SK-N-SH (cell line): ENCODE data around the gene MAP4K1. TPM values are rescaled to one million over a fixed set of nuclear protein-coding genes. Genes with fewer than 3 reads are reported as not detected.

Experiments
- CTCF ChIA-PET: fragments of 300-600, 350-600 bp; formaldehyde crosslinking; extraction: SDS; loops from one replicate; lab custom pipeline; 2021; lab: Yijun Ruan, JAX
- POLR2A ChIA-PET: fragments of 350-600 bp; sonication (Branson Sonifier 250); formaldehyde crosslinking; extraction: SDS; loops from one replicate; lab custom pipeline; 2020; ENCODE audit warnings: antibody characterized with exemption, inconsistent platforms; lab: Yijun Ruan, JAX
- DNase-seq: peaks from one replicate; pipeline ENCODE4 v3.0.0; 2012
- H2AFZ ChIP-seq: fragments of 200-600 bp; sonication (generic); 2 replicates; pipeline ENCODE4 v1.8.1; 2016; ENCODE audit warnings: antibody characterized with exemption, mild to moderate bottlenecking, low read depth
- H3F3A ChIP-seq: fragments of 200-600 bp; sonication (generic); replicated peaks from 2 replicates; pipeline ENCODE3; 2016; ENCODE audit warnings: antibody characterized with exemption, mild to moderate bottlenecking; ENCODE audit not compliant: insufficient read depth
- H3K27ac ChIP-seq, 2 experiments: fragments of 200-500 bp in 1 of 2; fragments of 200-600 bp in 1 of 2; sonication (Bioruptor generic) in 1 of 2; sonication (generic), shearing (Covaris generic) in 1 of 2; 2 replicates each; pipeline versions ENCODE4 v1.5.1 to v1.6.1; 2014 to 2016; ENCODE audit warnings: low read depth in 2 of 2, inconsistent platforms in 1 of 2, low read length in 1 of 2, mild to moderate bottlenecking in 1 of 2, mixed read lengths in 1 of 2
- H3K27me3 ChIP-seq: fragments of 200-600 bp; sonication (generic), shearing (Covaris generic); 2 replicates; pipeline ENCODE4 v1.6.1; 2016; ENCODE audit warnings: mixed run types; ENCODE audit not compliant: insufficient read depth
- H3K36me3 ChIP-seq, 2 experiments: fragments of 200-500 bp in 1 of 2; fragments of 200-600 bp in 1 of 2; sonication (Bioruptor generic) in 1 of 2; sonication (generic) in 1 of 2; replicated peaks in 1 of 2; 2 replicates each; pipeline versions ENCODE3 to v1.5.1; 2014 to 2016; ENCODE audit warnings: low read length in 1 of 2, mild to moderate bottlenecking in 1 of 2; ENCODE audit not compliant: insufficient read depth in 2 of 2, control insufficient read depth in 1 of 2
- H3K4me1 ChIP-seq, 2 experiments: fragments of 200-500 bp in 1 of 2; fragments of 200-600 bp in 1 of 2; sonication (Bioruptor generic) in 1 of 2; sonication (generic), shearing (Covaris generic) in 1 of 2; 2 replicates each; pipeline versions ENCODE4 v1.5.1 to v1.6.1; 2014 to 2016; ENCODE audit warnings: low read depth in 1 of 2, low read length in 1 of 2, mixed run types in 1 of 2; ENCODE audit not compliant: insufficient read depth in 2 of 2, control insufficient read depth in 1 of 2
- H3K4me2 ChIP-seq: fragments of 200-600 bp; sonication (generic), shearing (Covaris generic); 2 replicates; pipeline ENCODE4 v1.6.1; 2017; ENCODE audit warnings: mixed run types
- H3K4me3 ChIP-seq, 2 experiments: fragments of 200-500 bp in 1 of 2; fragments of 200-600 bp in 1 of 2; sonication (Bioruptor generic) in 1 of 2; sonication (generic), shearing (Covaris generic) in 1 of 2; 2 replicates each; pipeline versions ENCODE4 v1.5.1 to v1.8.1; 2014 to 2016; ENCODE audit warnings: low read depth in 2 of 2, inconsistent platforms in 1 of 2, low read length in 1 of 2, mild to moderate bottlenecking in 1 of 2, mixed read lengths in 1 of 2, moderate library complexity in 1 of 2
- H3K79me2 ChIP-seq: fragments of 200-600 bp; sonication (generic); 2 replicates; pipeline ENCODE4 v1.8.1; 2017; ENCODE audit warnings: mild to moderate bottlenecking; ENCODE audit not compliant: insufficient read depth
- H3K9ac ChIP-seq: fragments of 200-600 bp; sonication (generic); 2 replicates; pipeline ENCODE4 v1.6.1; 2017; ENCODE audit warnings: mixed run types
- H3K9me2 ChIP-seq: fragments of 200-600 bp; sonication (generic); 2 replicates; pipeline ENCODE4 v1.6.1; 2017; ENCODE audit warnings: mixed run types
- H3K9me3 ChIP-seq: fragments of 200-600 bp; sonication (generic); 2 replicates; pipeline ENCODE4 v1.6.1; 2017; ENCODE audit warnings: mixed run types, mild to moderate bottlenecking, moderate library complexity
- H4K20me1 ChIP-seq: fragments of 200-600 bp; sonication (generic); 2 replicates; pipeline ENCODE4 v1.6.1; 2017; ENCODE audit warnings: mild to moderate bottlenecking, mixed run types; ENCODE audit not compliant: insufficient read depth
- ELF1 ChIP-seq: IDR thresholded peaks from 2 replicates; pipeline ENCODE4 v1.4.0; 2012
- EZH2phosphoT487 ChIP-seq: fragments of 200-600 bp; sonication (generic); IDR thresholded peaks from 2 replicates; pipeline ENCODE4 v1.6.1; 2017; ENCODE audit warnings: low read depth, mixed run types, mild to moderate bottlenecking, antibody characterized with exemption, moderate library complexity, borderline replicate concordance
- GABPA ChIP-seq: IDR thresholded peaks from 2 replicates; pipeline ENCODE4 v1.4.0; 2012; ENCODE audit warnings: low read depth, mild to moderate bottlenecking
- NFIC ChIP-seq: IDR thresholded peaks from 2 replicates; pipeline ENCODE4 v1.4.0; 2012; ENCODE audit warnings: borderline replicate concordance
- POLR2AphosphoS5 ChIP-seq: IDR thresholded peaks from 2 replicates; pipeline ENCODE4 v1.6.1; 2012; ENCODE audit warnings: low read depth, low read length
- RAD21 ChIP-seq: IDR thresholded peaks from 2 replicates; pipeline ENCODE4 v1.6.1; 2012; ENCODE audit warnings: mild to moderate bottlenecking, low read length
- RCOR1 ChIP-seq: fragments of 150-350 bp; IDR thresholded peaks from 2 replicates; pipeline ENCODE4 v1.6.1; 2017; ENCODE audit warnings: antibody characterized with exemption, low read length
- RFX5 ChIP-seq: IDR thresholded peaks from 2 replicates; pipeline ENCODE4 v1.6.1; 2012; ENCODE audit warnings: mild to moderate bottlenecking, improper control_type of control experiment, low read length
- SIN3A ChIP-seq: IDR thresholded peaks from 2 replicates; pipeline ENCODE4 v1.6.1; 2012; ENCODE audit warnings: low read depth, mild to moderate bottlenecking, low read length, moderate library complexity, borderline replicate concordance
- SMC3 ChIP-seq: IDR thresholded peaks from 2 replicates; pipeline ENCODE4 v1.6.1; 2012; ENCODE audit warnings: low read depth, low read length, improper control_type of control experiment
- TAF1 ChIP-seq: IDR thresholded peaks from 2 replicates; pipeline ENCODE4 v1.6.1; 2012; ENCODE audit warnings: low read depth, mild to moderate bottlenecking, low read length, moderate library complexity, borderline replicate concordance
- TCF12 ChIP-seq: IDR thresholded peaks from 2 replicates; pipeline ENCODE4 v1.4.0; 2012
- TEAD4 ChIP-seq: IDR thresholded peaks from 2 replicates; pipeline ENCODE4 v1.4.0; 2012; ENCODE audit warnings: mild to moderate bottlenecking, borderline replicate concordance; ENCODE audit not compliant: insufficient read depth
- USF1 ChIP-seq: IDR thresholded peaks from 2 replicates; pipeline ENCODE4 v1.4.0; 2012; ENCODE audit warnings: low read depth, borderline replicate concordance
- USF2 ChIP-seq: fragments of 150-350 bp; IDR thresholded peaks from 2 replicates; pipeline ENCODE4 v1.6.1; 2017; ENCODE audit warnings: antibody characterized with exemption, low read length, low read depth, borderline replicate concordance
- YY1 ChIP-seq: IDR thresholded peaks from 2 replicates; pipeline ENCODE4 v1.4.0; 2012; ENCODE audit warnings: low read depth, mild to moderate bottlenecking
- WGBS: methylation state at CpG from one replicate; pipeline ENCODE4 v1.1.6; 2017; ENCODE audit warnings: low lambda C conversion rate; 5-methylcytosine and 5-hydroxymethylcytosine counted together
- polyA plus RNA-seq, 3 experiments: library from polyadenylated mRNA; depleted of rRNA; stranded (reverse); fragments of >200 nt; gene quantifications; 2 replicates each; pipeline ENCODE4 v1.2.3, GENCODE V29; 2012
- TF ChIP-seq, protein P1 (sequence below): IDR thresholded peaks from 2 replicates; pipeline ENCODE4 v1.6.1; 2012; ENCODE audit warnings: mild to moderate bottlenecking, low read depth, low read length, moderate library complexity
- TF ChIP-seq, protein P2 (sequence below): IDR thresholded peaks from 2 replicates; pipeline ENCODE4; 2012
- TF ChIP-seq, protein P3 (sequence below): IDR thresholded peaks from 2 replicates; pipeline ENCODE4 v1.4.0; 2012; ENCODE audit warnings: low read depth, borderline replicate concordance

Gene MAP4K1
- polyA plus RNA-seq, 1 of the 3 experiments (the other 2 are of a cell fraction): 0.31 TPM

DNA sequence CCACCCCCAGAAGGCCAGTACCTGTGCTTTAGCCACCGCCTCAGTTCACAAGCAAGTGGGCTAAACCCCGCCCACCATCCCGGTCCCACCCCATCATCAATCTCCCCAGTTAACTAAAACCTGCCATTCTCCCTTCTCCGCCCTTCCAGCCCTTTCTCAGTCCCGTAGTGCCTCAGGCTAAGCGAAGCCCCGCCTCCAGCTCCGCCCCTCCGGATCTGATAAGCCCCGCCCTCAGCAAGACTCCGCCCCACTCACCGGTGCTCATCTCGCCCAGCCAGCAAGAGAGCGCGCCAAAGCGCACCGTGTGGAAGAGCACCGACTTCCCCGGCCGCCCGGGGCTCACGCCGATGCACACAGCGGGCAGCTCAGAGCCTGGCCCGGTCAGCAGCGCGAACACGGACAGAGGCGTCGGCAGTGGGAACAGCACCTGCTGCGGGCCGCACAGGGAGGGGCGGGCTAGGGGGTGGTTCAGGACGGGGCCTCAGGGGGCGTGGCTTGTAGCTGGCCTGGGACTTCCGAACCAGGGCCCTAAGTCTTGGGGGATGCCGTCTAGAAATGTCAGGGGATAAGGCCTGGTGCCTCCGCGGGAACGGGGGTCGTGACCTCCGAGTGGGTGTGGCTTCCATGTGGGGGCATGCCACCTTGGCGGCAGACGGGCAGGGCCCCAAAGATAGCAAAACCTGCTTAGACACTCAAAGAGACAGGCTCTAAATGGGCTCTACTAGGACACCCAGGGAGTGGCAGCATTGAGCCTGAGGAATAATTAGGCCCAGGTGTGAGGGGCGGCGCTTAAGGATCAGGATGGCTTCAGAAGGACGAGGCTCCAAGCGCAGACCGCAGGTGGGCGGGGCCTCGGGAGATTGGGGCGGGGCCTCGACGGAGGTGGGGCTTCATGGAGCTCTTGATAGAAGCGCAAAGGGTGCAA lies 21.4 kb downstream of the MAP4K1 start:
- peak; percentile 88 for DNase-seq
- WGBS: 21% methylated on average over 50 of the region's 55 CpGs
- Histone ChIP-seq H3K27ac (no peak overlapping the region), H3K36me3 (no peaks in the 10 kb centered on the region), H3K79me2 (no peaks in the 10 kb centered on the region), H3K4me2 (no peak overlapping the region), H3K4me3 (peak overlapping the region in 1 of 2 experiments; percentile 27; a peak in 1 of 4 replicates), H4K20me1 (no peaks in the 10 kb centered on the region), H3K27me3 (no peaks in the 10 kb centered on the region), H3K4me1 (no peaks in the 10 kb centered on the region; a peak in 1 of 4 replicates), H3K9ac (no peak overlapping the region)
- CTCF ChIA-PET: interaction anchor here (0.7 kb wide), 1 partner anchor 25 kb away, joined by 3 read pairs; no protein-coding TSS in a partner anchor
- TF ChIP-seq TEAD4: no peak
- no peak for TF ChIP-seq RAD21
- no peak for TF ChIP-seq ELF1
- no peak for TF ChIP-seq NFIC
- no peak for TF ChIP-seq SIN3A
- no peak for TF ChIP-seq USF1
- TF ChIP-seq, protein P1, sequence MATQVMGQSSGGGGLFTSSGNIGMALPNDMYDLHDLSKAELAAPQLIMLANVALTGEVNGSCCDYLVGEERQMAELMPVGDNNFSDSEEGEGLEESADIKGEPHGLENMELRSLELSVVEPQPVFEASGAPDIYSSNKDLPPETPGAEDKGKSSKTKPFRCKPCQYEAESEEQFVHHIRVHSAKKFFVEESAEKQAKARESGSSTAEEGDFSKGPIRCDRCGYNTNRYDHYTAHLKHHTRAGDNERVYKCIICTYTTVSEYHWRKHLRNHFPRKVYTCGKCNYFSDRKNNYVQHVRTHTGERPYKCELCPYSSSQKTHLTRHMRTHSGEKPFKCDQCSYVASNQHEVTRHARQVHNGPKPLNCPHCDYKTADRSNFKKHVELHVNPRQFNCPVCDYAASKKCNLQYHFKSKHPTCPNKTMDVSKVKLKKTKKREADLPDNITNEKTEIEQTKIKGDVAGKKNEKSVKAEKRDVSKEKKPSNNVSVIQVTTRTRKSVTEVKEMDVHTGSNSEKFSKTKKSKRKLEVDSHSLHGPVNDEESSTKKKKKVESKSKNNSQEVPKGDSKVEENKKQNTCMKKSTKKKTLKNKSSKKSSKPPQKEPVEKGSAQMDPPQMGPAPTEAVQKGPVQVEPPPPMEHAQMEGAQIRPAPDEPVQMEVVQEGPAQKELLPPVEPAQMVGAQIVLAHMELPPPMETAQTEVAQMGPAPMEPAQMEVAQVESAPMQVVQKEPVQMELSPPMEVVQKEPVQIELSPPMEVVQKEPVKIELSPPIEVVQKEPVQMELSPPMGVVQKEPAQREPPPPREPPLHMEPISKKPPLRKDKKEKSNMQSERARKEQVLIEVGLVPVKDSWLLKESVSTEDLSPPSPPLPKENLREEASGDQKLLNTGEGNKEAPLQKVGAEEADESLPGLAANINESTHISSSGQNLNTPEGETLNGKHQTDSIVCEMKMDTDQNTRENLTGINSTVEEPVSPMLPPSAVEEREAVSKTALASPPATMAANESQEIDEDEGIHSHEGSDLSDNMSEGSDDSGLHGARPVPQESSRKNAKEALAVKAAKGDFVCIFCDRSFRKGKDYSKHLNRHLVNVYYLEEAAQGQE: no peak
- TF ChIP-seq RCOR1: no peak
- no peak for TF ChIP-seq SMC3
- TF ChIP-seq TAF1: no peak
- TF ChIP-seq EZH2phosphoT487: no peak
- no peak for TF ChIP-seq TCF12
- TF ChIP-seq GABPA: no peak
- TF ChIP-seq, protein P2, sequence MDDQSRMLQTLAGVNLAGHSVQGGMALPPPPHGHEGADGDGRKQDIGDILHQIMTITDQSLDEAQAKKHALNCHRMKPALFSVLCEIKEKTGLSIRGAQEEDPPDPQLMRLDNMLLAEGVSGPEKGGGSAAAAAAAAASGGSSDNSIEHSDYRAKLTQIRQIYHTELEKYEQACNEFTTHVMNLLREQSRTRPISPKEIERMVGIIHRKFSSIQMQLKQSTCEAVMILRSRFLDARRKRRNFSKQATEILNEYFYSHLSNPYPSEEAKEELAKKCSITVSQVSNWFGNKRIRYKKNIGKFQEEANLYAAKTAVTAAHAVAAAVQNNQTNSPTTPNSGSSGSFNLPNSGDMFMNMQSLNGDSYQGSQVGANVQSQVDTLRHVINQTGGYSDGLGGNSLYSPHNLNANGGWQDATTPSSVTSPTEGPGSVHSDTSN: no peak
- TF ChIP-seq USF2: no peak
- TF ChIP-seq POLR2AphosphoS5: no peak
- TF ChIP-seq, protein P3, sequence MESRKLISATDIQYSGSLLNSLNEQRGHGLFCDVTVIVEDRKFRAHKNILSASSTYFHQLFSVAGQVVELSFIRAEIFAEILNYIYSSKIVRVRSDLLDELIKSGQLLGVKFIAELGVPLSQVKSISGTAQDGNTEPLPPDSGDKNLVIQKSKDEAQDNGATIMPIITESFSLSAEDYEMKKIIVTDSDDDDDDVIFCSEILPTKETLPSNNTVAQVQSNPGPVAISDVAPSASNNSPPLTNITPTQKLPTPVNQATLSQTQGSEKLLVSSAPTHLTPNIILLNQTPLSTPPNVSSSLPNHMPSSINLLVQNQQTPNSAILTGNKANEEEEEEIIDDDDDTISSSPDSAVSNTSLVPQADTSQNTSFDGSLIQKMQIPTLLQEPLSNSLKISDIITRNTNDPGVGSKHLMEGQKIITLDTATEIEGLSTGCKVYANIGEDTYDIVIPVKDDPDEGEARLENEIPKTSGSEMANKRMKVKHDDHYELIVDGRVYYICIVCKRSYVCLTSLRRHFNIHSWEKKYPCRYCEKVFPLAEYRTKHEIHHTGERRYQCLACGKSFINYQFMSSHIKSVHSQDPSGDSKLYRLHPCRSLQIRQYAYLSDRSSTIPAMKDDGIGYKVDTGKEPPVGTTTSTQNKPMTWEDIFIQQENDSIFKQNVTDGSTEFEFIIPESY: no peak
- no peak for TF ChIP-seq RFX5
- no peak for TF ChIP-seq YY1
- TF ChIP-seq, all 33 proteins: peak for 0
- POLR2A ChIA-PET: interaction anchor here (0.9 kb wide), 1 partner anchor 22 kb away, joined by 4 read pairs; the partner anchor contains the start of gene EIF3K
- no peaks in the 10 kb centered on the region for H3K9me3 ChIP-seq
- no peaks in the 10 kb centered on the region for H3F3A ChIP-seq
- H3K9me2 ChIP-seq: no peaks in the 10 kb centered on the region
- H2AFZ ChIP-seq: no peak overlapping the region
